Activated CD8-positive, alpha-beta memory T cell treated with anti-CD3 and anti-CD28 coated beads for 1 hour (primary cell): ENCODE data around the gene SETBP1.

Source experiments
- DNase-seq, 2 donors: peaks; one replicate each; pipeline ENCODE4 v3.0.0-alpha.2; 2020; ENCODE audit warnings: low read depth in 1 of 2; ENCODE audit errors: extremely low read depth in 1 of 2

SETBP1 gene

DNA sequence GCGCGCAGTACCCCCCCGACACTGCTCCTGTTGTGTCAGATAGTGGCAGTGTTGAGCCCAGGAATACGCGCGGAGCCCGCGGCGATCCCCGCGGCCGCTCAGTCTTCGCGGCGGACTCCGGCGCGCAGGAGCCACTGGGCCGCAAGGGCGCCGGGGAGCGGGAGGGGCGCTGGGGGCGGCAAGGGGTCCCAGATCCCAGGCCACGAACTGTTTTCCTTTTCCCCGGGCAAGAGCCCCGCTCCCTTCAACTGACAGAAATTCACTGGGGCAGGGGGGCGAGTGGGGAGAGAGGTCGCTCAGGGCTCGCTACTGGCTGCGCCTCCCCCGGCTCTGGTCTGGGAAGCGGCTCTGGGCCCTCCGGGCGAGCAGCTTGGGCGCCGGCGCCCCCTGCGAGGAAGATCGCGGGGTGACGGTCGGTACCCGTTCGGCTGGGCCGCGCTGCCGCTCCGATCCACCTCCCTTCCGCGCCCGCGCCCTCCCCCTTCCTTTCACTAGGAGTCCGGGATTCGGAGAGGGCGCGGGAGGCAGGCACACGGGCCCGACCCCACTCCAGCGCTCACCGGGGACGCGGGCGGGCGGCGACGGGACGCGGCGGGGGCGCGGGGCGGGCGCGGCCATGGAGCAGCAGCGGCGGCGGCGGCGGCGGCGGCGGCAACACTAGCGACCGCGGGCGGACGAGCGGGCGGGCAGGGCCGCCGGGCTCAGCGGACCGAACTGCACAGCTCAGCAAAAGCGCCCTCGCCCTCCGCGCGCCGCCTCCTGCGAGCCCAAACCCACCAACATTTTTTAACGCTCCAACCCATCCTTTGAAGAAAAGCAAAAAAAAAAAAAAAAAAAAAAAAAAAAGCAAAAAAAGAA is 1.4 kb upstream of the SETBP1 start:
- peak in 1 of 2 donors; percentile 38 for DNase-seq

DNA sequence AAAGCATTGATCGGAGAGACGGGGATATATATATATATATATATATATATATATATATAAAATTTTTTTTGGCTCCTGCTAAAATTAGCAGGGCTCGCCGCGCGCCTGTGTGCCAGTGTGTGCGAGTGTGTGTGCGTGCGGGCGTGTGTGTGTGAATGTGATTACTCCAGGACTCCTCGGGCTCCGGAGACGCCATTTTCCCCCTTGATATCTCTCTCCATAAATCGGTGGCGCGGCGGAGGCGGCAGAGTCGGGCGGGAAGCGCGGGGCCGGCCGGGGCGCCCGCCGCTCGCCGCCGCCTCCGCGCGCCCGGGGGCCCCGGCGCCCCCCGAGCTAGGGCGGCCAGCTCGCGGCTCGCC is 795 bp upstream of the SETBP1 start:
- no peak for DNase-seq

DNA sequence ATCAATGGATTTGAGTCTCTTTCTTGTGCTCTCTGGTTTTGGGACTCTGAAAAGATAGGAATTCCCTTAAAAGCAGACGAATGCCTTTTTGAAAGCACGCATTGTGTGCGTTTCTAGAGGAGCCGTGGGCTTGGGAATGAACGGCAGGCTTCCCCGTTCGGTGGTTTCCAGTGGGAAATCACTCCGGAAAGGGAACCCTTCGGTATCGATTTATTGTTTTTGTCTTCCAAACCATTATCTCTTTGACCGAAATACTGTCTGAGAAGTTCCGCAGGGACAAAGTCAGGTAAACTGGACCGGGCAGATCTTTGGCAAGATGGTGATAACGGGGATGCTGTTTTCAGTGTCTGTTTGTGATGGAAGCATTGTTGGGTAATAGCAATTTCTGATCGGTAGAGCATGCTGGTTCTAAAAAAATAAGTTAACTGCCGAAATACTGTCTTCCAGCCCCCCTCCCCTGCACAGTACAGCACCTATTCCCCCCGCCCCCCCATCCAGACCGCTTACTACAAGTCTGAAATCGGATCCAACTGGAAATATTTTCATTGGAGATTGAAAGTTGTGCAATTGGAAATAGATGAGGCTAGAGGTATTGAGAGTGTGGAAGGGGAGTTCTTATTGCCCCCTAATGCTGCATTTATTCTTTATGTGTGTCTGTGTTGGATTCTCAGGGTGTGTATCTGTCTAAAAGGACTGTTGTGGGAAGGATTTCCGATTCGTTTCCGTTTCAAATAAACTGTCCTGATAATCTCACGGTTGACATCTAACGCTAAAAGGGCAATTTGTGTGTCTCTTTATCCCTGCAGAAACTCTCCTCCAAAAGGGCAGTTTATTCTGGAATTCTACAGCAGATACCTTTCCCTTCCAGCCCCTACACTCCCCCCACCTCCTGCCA is 635 bp downstream of the SETBP1 start:
- no peak for DNase-seq

DNA sequence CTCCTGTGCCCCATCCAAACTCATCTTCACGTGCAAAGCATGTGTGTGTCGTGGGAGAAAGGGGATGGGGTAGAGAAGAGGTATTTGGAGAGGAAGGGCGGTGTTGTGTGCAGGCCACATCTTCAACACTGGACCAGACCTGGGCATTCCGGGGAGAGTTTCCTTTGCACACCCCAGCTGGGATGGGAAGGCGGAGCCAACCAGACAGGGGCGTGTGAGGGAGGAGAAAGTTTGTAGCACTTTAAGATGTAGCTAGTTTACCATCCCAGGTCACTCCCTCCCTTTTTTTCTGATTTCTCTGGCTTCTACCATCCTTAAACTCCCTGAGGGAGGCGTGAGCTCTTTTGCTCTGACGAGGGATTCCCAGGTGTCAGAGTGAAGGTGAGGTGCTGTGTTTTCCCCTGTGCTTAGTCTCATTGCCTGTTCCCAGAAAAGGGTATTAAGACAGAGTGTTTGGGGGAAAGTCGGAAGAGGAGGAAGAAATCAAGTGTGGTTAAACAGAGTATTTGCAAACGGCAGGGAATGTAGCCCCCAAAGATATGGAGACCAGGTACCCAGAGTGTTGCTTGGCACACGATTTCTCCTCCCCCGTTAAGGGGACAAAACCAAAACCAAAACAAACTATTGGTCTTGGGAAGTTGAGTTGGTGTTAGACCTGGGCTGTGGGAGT is 1.6 kb downstream of the SETBP1 start:
- no peak for DNase-seq

DNA sequence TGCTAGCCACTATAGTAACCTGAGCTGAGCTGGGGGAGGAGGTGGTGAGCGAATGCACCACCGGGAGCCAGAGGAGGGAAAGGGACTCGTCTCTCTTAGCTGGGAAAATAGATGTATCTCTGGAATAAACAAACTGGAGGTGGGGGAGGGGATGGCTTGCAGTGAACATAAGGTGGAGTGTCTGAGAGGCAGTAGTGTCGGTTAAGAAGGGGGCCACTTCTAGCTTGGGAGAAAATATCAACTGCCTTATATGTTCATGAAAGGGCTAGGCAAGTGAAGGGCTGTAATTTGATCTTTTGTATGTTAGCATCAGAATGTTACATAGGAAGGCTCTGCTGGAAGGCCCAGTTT is 2.2 kb downstream of the SETBP1 start:
- no peak for DNase-seq

DNA sequence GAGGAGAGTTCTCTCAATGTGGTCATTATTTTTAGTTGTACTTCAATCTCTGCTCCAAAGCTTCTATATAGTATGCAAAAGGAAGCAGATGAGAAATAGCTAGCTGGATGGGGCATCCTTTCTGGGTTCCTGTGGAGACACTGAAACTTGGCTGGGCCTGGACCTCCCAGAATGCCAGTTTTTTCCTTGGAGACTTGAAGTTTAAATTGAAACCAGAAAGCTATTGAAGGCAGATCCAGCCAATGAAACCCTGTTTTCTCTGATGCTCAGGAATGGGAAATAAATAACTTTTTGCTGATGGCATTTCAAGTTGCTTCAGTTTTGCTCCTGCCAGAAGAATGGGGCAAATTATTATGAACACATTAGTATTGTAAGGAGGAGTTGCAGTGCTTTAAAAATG is 2.9 kb downstream of the SETBP1 start:
- DNase-seq = no peak

DNA sequence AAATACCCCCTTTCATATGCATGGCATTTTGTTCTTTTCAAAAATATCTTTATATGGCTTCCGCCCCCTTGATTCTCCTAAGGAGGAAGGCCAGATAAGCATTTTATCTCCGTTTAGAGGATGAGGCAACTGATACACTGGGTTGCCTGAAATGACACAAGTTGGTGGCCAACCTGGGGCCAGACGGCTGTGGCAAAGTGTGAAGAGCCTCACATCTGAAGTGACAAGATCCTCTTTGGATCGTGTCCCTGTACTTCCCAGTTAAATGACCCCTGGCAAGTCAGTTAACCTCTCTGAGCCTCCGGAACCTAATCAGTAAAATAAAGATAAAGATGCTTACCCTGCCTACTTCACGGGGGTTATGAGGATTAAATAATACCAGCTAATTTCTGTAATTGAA is 4.6 kb downstream of the SETBP1 start:
- no peak for DNase-seq

DNA sequence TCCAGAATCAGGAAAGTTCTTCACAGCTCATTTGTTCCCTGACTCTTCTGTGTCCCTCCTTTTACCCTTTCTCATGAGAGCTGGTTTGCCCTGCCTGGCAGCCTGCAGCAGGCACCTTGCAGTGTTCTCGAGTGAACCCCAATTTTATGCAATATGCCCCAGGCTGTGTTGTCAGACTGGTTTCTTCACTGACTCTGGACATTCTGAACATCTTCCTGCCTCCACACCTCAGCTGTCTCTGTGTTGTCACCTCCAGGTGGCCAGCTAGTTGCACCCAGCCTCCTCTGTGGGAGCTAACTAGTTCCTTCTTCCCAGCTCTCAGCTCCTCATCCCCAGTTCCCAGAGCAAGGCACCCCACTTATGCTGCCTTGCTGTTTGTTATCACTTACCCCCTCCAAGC is 5.5 kb downstream of the SETBP1 start:
- DNase-seq = no peak

DNA sequence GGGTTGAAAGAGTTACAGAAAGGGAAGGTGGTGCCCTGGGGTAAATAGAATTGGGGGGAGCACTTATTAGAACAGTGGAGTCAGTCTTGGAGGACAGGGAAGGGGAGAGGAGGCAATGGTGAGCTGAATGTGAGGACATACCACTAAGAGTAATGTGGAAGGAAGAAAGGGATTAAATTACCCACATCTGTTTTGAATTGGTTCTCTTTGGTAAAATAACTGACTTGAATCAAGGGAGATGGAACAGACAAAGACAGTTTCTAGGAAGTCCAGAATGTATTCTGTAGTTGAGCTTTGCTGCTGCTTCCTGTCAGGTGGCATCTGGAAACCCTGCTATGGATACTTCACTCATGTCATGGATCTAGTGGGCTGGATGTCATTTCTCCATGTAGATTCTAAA is 6.7 kb downstream of the SETBP1 start:
- DNase-seq = no peak

DNA sequence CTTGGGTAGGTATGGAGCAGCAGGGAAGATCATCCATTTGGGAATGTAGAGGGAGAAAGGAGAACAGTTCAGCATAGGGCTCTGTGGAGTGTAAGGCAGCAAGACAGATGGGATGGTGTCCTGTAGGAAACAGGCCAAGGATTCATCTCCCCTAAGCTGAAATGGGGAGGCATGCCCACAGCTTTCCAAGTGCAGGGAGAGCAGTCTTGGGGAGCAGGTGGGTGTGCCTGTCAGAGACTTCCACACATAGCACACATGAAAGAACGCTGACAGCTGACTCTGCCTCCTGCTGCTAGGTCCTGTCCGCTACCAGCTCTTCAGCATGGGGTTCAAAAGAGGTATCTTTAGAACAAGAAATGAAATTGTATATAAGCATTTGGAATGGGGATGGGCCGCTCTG is 9.0 kb downstream of the SETBP1 start:
- no peak for DNase-seq

DNA sequence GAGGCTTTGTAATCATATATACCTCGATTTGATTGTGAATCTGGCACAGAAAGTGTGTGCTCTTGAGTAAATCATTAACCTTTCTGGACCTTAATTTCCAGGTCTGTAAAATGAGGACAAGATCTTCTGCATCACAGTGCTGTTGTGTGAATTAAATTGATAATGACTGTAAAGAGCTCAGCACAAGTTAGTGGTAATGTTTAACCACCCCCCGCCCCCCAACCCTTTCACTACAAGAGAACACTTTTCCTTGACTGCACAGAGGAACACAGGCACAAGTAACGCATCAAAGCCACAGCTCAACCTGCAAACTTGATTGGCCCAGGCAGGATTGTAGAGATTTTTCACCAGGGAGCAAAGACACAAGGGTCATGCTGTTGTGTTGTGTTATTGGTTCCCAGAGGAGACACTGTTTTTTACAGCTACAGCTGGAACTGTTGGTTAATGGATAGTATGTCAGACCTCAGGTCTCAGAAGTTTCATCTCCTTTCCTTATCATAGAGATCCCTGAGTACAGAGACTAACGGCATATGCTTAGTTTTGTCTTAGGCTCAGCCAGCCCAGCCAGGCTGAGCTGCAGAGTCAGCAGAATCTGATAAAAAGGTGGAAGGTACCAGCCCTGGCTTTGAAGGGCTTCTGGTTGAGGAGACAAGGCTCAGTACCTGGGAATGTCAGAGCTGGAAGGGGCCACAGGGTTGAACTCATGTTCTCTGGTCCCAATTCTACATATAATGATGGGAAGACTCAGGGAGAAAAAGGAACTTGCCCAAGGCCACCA is 10.6 kb downstream of the SETBP1 start:
- no peak for DNase-seq

DNA sequence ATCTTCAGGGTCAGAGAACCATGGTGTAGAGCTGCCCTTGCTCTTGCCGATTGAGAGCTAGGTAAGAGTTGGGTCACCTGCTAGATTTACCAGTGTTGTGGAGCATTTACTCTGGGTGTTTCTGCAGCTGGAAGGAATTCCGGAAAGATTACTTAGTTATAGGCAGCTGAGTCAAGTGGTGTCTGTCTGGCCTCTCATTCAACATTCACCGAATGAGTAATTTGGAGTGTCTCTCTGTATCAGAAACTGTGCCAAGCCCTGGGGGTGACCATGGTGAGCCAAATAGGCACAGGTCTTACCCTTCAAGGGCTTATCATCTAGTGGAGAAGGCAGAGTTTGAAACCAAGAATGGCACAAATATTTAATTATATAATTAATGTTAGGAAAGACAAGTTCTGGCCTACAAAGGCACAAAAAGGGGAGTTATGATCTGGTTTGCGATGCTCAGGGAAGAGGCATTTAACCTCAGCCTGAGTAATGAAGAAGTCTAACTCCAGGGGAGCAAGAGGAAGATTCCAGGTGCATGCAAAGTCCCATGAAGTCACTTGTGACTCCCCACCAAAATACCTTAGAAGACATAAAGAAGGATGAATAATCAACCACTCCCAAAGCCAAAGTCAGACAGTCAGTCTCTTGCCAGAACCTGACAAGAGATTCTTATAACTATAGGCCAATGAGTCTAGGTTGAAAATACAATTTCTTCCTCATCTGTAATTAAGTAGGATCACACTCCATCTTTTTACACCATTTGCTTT is 12.5 kb downstream of the SETBP1 start:
- DNase-seq = no peak

DNA sequence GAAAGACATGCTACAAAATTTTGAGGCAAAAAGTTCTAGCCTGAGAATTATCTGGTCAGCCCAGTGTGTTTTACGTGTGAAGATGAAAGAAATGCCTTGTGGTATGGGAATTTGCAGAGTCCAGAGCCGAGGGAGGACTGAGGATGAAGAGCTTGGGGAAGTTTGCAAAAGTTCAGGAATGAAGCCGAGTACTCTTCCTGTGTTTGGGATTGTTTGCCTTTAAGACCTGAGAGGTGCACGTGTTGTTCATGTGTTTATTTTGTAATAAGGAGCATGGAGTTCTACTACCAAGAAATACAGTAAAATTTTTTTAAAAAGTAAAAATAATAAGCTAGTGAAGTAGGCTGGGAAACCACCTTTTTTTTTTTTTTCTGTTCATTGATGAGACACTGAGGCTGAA is 14.8 kb downstream of the SETBP1 start:
- DNase-seq = no peak

DNA sequence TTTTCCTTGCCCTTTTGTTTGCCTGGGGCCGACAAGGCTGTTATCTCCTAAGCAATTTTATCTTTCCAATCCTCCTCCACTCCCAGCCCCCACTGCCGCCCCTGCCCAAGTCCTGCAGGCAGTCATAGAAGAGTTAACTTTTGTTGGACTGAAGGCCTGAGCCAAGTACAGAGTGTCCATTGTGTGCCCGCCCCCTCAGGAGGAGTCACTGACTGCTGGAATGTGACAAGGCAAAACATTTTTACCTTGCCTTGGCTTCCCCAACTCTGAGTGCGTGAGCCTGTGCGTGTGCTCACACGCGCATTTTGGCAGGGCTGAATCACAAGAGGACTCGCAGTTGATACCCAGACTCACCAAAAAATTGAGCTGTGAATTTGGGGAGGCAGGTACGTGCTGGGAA is 16.2 kb downstream of the SETBP1 start:
- no peak for DNase-seq

DNA sequence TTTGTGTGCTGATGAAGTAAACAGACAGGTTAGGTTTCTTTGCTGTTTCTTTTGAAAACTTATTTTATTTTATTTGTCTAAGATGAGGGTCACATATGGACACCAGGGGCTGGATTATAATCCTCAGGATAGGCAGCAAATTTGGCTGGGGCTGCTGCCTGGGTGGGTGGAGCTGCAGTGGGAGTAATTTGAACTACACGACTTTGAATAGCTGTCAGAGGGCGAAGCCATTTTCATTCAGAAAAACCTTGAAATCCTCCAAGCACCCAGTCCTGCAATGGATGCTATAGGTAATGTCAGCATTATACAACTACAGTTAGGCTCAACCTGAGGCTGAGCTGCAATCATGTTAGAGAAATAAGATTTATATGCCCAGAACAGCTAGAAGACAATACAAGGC is 16.6 kb downstream of the SETBP1 start:
- no peak for DNase-seq

DNA sequence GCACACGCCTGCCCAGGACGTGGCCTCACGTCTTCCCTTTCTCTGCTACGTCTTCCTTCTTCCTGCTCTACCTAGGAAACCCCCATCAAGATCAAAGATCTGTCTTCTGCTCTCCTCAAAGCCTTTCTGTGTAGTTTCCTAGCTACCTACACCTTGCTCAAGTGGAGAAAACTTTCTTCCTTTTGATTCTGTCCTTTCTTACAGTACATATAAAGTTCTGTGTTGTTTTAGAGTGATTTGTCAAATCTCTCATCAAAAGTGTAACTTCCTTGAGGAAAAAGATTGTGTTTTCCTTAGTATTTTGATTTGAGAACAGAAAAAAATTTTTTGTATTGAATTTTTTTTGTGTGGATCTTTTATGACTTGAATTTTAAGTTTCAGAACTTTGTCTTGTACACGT is 17.8 kb downstream of the SETBP1 start:
- no peak for DNase-seq

DNA sequence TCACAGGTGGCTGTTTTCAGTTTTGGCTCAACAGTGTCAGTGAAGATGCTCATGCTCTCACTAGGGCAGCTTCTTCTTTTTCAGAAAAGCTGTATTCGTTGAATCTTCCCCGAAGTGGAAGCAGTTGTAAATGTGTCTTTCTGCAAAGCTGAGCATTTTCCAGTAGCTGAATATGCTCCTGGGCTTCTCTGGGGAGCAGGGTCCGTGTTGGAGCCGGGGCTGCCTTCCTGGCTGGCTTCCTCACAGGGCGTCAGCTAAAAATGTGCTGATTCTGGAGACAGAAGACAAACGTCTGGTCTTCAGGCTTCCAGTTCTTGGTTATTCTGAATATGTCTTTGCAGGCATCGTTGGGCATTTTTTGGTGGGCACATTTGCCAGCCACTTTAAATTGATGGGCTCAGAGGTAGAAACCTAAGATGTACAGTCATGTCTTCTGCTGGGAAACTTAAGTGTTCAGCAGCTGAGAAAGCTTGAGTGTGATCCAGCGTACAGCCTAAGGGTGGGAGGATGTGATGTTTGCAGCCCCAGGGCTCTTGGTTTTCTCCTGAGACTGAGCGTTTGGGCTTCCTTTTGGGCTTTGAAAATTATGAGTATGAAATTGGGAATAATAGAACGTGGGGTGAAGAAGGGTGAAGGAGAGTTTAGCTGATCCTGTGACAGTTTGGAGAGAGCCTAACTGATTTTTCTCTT is 19.0 kb downstream of the SETBP1 start:
- DNase-seq = no peak

DNA sequence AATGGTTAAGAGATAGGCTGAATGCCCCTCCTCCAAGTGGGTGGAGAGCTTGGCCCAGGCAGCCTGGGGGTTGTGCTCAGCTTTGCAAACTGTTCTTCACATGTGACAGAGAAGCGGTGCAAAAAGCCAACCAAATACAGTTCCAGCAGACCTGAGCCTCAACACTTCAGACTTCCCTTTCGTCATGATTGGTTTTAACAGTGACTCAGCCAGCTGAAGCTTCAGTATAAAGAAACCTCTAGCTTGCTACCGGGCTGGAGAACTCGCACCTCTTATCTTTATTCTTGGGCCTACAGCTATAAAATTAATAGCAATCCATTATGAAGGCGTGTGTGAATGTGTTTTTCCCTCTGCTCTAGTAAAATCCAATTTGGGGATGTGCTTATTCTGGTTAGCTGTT is 20.0 kb downstream of the SETBP1 start:
- no peak for DNase-seq

DNA sequence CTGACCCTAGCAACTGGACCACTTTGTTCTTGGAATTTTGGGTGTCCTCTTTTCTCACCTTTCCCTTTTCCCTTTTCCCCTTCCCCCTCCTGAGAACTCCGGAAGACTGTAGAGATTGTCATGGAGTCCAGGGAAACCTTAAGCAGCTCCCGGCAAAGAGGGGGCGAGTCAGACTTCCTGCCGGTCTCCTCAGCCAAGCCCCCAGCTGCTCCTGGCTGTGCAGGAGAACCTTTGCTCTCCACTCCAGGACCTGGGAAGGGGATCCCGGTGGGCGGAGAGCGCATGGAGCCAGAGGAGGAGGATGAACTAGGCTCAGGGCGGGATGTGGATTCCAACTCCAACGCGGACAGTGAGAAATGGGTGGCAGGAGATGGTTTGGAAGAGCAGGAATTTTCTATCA is 20.5 kb downstream of the SETBP1 start:
- no peak for DNase-seq

DNA sequence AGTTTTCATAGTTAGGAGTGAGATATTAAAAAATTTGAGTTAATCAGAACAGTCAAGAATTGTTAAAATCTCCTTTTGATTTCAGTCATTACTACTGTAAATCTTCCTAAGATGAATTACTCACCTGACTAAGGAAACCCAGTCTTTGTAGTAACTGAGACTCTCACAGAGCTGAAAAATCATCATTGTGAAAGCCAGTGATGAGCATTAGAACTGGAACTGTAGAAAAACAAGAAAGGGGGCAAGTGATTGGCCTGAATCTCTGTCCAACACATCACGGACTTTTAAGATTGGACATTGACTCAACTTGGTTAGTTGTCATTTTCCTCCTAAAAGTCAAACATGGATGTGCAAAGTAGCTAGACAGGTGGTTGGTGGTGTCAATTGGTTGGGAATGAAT is 21.9 kb downstream of the SETBP1 start:
- no peak for DNase-seq
